RWPE2 (cell line): ENCODE measurements around the gene RAPGEF2.

ENCODE experiments used
- ATAC-seq: fragments of 200-7000 bp; cut with Tn5 transposase; 3 replicates; pipeline ENCODE4 v1.9.1; 2021; ENCODE audit warnings: low read depth
- DNase-seq: peaks from one replicate; pipeline ENCODE4 v3.0.0-alpha.2; 2020; ENCODE audit warnings: low spot score
- H3K27ac ChIP-seq: fragments of 450-650 bp; 2 replicates; pipeline ENCODE4 v1.5.1; 2017; ENCODE audit warnings: mild to moderate bottlenecking; ENCODE audit not compliant: poor library complexity, severe bottlenecking
- H3K27me3 ChIP-seq: fragments of 250-450 bp; sonication (Bioruptor Pico); 2 replicates; pipeline ENCODE4 v1.5.1; 2021; ENCODE audit warnings: mild to moderate bottlenecking, moderate library complexity; ENCODE audit not compliant: insufficient read depth, poor library complexity, severe bottlenecking
- H3K36me3 ChIP-seq: fragments of 250-450 bp; sonication (Bioruptor Pico); 2 replicates; pipeline ENCODE4 v1.5.1; 2020; ENCODE audit warnings: low read depth, mild to moderate bottlenecking, moderate library complexity
- H3K4me1 ChIP-seq: fragments of 250-450 bp; sonication (Bioruptor Pico); 2 replicates; pipeline ENCODE4 v1.5.1; 2021; ENCODE audit warnings: mild to moderate bottlenecking, moderate library complexity; ENCODE audit not compliant: insufficient read depth, poor library complexity, severe bottlenecking
- H3K4me3 ChIP-seq: fragments of 250-450 bp; sonication (Bioruptor Pico); 2 replicates; pipeline ENCODE4 v1.5.1; 2021; ENCODE audit warnings: mild to moderate bottlenecking, moderate library complexity; ENCODE audit not compliant: severe bottlenecking
- H3K9me3 ChIP-seq: fragments of 250-450 bp; sonication (Bioruptor Pico); 2 replicates; pipeline ENCODE4 v1.5.1; 2021; ENCODE audit warnings: mild to moderate bottlenecking, moderate library complexity; ENCODE audit not compliant: severe bottlenecking
- CTCF ChIP-seq: fragments of 450-650 bp; IDR thresholded peaks from one replicate; pipeline ENCODE4 v1.5.1; 2017; ENCODE audit warnings: mild to moderate bottlenecking, moderate library complexity; ENCODE audit not compliant: poor library complexity, severe bottlenecking

Gene RAPGEF2

GRCh38 chr4:159386620-159387019 is 283.7 kb downstream of the RAPGEF2 start:
- TF ChIP-seq CTCF: no peak
- no peak for ATAC-seq
- no peaks in the 10 kb centered on the region for H3K36me3 ChIP-seq

GRCh38 chr4:159389756-159390155 is 286.9 kb downstream of the RAPGEF2 start:
- Histone ChIP-seq H3K4me3 (no peak overlapping the region), H3K36me3 (no peaks in the 10 kb centered on the region), H3K9me3 (peaks cover 8% of the 10 kb centered on the region), H3K4me1 (peaks cover 17% of the 10 kb centered on the region), H3K27me3 (no peaks in the 10 kb centered on the region), H3K27ac (peak overlapping the region; percentile 95)
- ATAC-seq: no peak
- no peak for DNase-seq
- TF ChIP-seq CTCF: no peak

More at GRCh38 chr4:159386620-159387019, 283.7 kb downstream of the RAPGEF2 start:
- DNase-seq: no peak
- Histone ChIP-seq H3K9me3 (peaks cover 8% of the 10 kb centered on the region), H3K4me3 (no peak overlapping the region), H3K4me1 (peaks cover 16% of the 10 kb centered on the region), H3K27me3 (no peaks in the 10 kb centered on the region), H3K27ac (no peak overlapping the region)

GRCh38 chr4:159390648-159391047 is 287.8 kb downstream of the RAPGEF2 start:
- Histone ChIP-seq H3K27me3 (no peaks in the 10 kb centered on the region), H3K27ac (peak overlapping the region; percentile 95), H3K4me1 (peaks cover 17% of the 10 kb centered on the region), H3K4me3 (no peak overlapping the region), H3K9me3 (peaks cover 8% of the 10 kb centered on the region), H3K36me3 (no peaks in the 10 kb centered on the region)
- ATAC-seq (peak; percentile 97), DNase-seq (peak; percentile 93)
- TF ChIP-seq CTCF: no peak

GRCh38 chr4:159395693-159396092 is 292.8 kb downstream of the RAPGEF2 start:
- H3K9me3 ChIP-seq: no peaks in the 10 kb centered on the region
- no peaks in the 10 kb centered on the region for H3K36me3 ChIP-seq
- H3K4me3 ChIP-seq: no peak overlapping the region
- 0 out of 3 replicates have a peak, but pooled peaks have one; percentile 26 for ATAC-seq
- no peaks in the 10 kb centered on the region for H3K27me3 ChIP-seq
- H3K4me1 ChIP-seq: peaks cover 8% of the 10 kb centered on the region
- no peak for DNase-seq
- no peak overlapping the region for H3K27ac ChIP-seq
- no peak for TF ChIP-seq CTCF

- H3K9me3 ChIP-seq: no peaks in the 10 kb centered on the region
- H3K36me3 ChIP-seq: no peaks in the 10 kb centered on the region
- no peak overlapping the region for H3K4me3 ChIP-seq
- H3K27ac ChIP-seq: no peak overlapping the region
- no peak for ATAC-seq
- H3K4me1 ChIP-seq: peaks cover 5% of the 10 kb centered on the region
- DNase-seq: no peak
- no peaks in the 10 kb centered on the region for H3K27me3 ChIP-seq
- TF ChIP-seq CTCF: no peak
These were observed 293.3 kb downstream of the RAPGEF2 start for GRCh38 chr4:159396151-159396550.
